Astrocyte (in vitro differentiated cells and primary cell): ENCODE results near the gene PHACTR4. TPM values are rescaled to one million over a fixed set of nuclear protein-coding genes. Genes with fewer than 3 reads are reported as not detected.
"Not testable (repeated sequence)": the region's sequence is repeated elsewhere in the genome, so short reads cannot be mapped to it uniquely, and the experiment has no call there.

Experiments used
- DNase-seq: peaks from one replicate; pipeline ENCODE4 v3.0.0-alpha.2; 2010; ENCODE audit warnings: low read depth
- FAIRE-seq: peaks from 2 replicates; lab custom pipeline; 2011; peaks lifted over from hg19 to GRCh38; lab: Jason Lieb, UNC
- H2AFZ ChIP-seq: 2 replicates; pipeline ENCODE4 v1.6.0; 2012; ENCODE audit warnings: low read depth, low read length, inconsistent platforms
- H3K27ac ChIP-seq: 2 replicates; pipeline ENCODE4 v1.5.1; 2011; ENCODE audit warnings: low read depth, low read length, inconsistent platforms
- H3K27me3 ChIP-seq: 2 replicates; pipeline ENCODE4 v1.6.0; 2011; ENCODE audit warnings: low read length, inconsistent platforms; ENCODE audit not compliant: insufficient read depth
- H3K36me3 ChIP-seq: 2 replicates; pipeline ENCODE4 v1.5.1; 2011; ENCODE audit warnings: low read length, inconsistent platforms; ENCODE audit not compliant: insufficient read depth
- H3K4me1 ChIP-seq: 2 replicates; pipeline ENCODE4 v1.5.1; 2011; ENCODE audit warnings: low read length, inconsistent platforms; ENCODE audit not compliant: insufficient read depth
- H3K4me2 ChIP-seq: 2 replicates; pipeline ENCODE4 v1.6.0; 2012; ENCODE audit warnings: low read length, inconsistent platforms
- H3K4me3 ChIP-seq: 2 replicates; pipeline ENCODE4 v1.5.1; 2011; ENCODE audit warnings: low read depth, mild to moderate bottlenecking, low read length, inconsistent platforms; ENCODE audit not compliant: insufficient read depth
- H3K79me2 ChIP-seq: 2 replicates; pipeline ENCODE4 v1.6.0; 2012; ENCODE audit warnings: mild to moderate bottlenecking, low read length, inconsistent platforms; ENCODE audit not compliant: insufficient read depth
- H3K9ac ChIP-seq: 2 replicates; pipeline ENCODE4 v1.6.0; 2012; ENCODE audit warnings: mild to moderate bottlenecking, low read length, inconsistent platforms
- H3K9me3 ChIP-seq: 2 replicates; pipeline ENCODE4 v1.5.1; 2012; ENCODE audit warnings: low read depth, mild to moderate bottlenecking, low read length, inconsistent platforms; ENCODE audit not compliant: insufficient read depth
- H4K20me1 ChIP-seq: 2 replicates; pipeline ENCODE4 v1.6.0; 2012; ENCODE audit warnings: low read length, inconsistent platforms; ENCODE audit not compliant: insufficient read depth
- H3K27ac Mint-ChIP-seq: one replicate; pipeline ENCODE4 v1.8.0; 2021; ENCODE audit warnings: mild to moderate bottlenecking, mixed read lengths; ENCODE audit not compliant: unreplicated experiment
- H3K27me3 Mint-ChIP-seq: one replicate; pipeline ENCODE4 v1.8.0; 2021; ENCODE audit warnings: low read depth, mixed read lengths; ENCODE audit not compliant: unreplicated experiment
- H3K36me3 Mint-ChIP-seq: one replicate; pipeline ENCODE4 v1.8.0; 2021; ENCODE audit warnings: low read depth, mixed read lengths; ENCODE audit not compliant: unreplicated experiment
- H3K4me1 Mint-ChIP-seq: one replicate; pipeline ENCODE4 v1.8.0; 2021; ENCODE audit warnings: low read depth, mixed read lengths; ENCODE audit not compliant: unreplicated experiment
- H3K4me3 Mint-ChIP-seq: one replicate; pipeline ENCODE4 v1.8.0; 2021; ENCODE audit warnings: mild to moderate bottlenecking, moderate library complexity, mixed read lengths; ENCODE audit not compliant: unreplicated experiment
- H3K9me3 Mint-ChIP-seq: one replicate; pipeline ENCODE4 v1.8.0; 2021; ENCODE audit warnings: mild to moderate bottlenecking, mixed read lengths; ENCODE audit not compliant: unreplicated experiment
- EZH2 ChIP-seq: IDR thresholded peaks from 2 replicates; pipeline ENCODE4 v1.6.1; 2012; ENCODE audit warnings: mild to moderate bottlenecking, low read length, inconsistent platforms; ENCODE audit not compliant: insufficient read depth
- total RNA-seq: library from RNA; stranded (reverse); gene quantifications from 2 replicates; pipeline ENCODE4 v1.2.1, GENCODE V29; 2021
- TF ChIP-seq, protein P1 (sequence below): IDR thresholded peaks from 2 replicates; pipeline ENCODE4 v1.5.1; 2011; ENCODE audit warnings: low read depth, mild to moderate bottlenecking, inconsistent platforms, low read length, moderate library complexity; ENCODE audit not compliant: insufficient read depth

The PHACTR4 gene
- total RNA-seq, 1 donor from 2014 or later, result 78.5 TPM

DNA sequence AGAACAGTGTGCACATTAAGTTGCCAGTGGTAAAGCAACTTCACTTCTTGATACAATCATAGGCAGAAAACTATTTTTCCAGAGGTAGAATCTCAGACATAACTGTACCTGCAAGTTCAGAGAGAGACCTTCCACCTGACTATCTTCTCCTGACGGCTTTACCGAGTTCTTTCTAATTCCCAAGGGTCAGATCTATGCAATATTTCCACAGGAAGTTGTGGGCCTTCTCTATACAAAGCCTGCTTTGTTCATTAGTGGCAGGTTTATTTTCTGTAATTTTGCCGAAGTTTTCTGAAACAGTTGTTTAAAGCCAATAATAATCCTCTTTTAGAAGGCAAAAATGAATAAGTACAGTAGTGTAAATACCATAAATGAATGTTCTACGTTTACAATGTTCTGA, 78.1 kb downstream of the PHACTR4 start:
- Mint-ChIP-seq H3K27ac (no peak overlapping the region), H3K4me1 (peaks cover 9% of the 10 kb centered on the region), H3K27me3 (no peaks in the 10 kb centered on the region), H3K9me3 (no peaks in the 10 kb centered on the region), H3K36me3 (peaks cover 9% of the 10 kb centered on the region), H3K4me3 (no peak overlapping the region)
- peaks cover 36% of the 10 kb centered on the region for H3K79me2 ChIP-seq
- no peak overlapping the region for H3K4me2 ChIP-seq
- H2AFZ ChIP-seq, result no peak overlapping the region
- no peaks in the 10 kb centered on the region for H3K27me3 ChIP-seq
- no peaks in the 10 kb centered on the region for H3K36me3 ChIP-seq
- H3K4me1 ChIP-seq, result no peaks in the 10 kb centered on the region
- no peak overlapping the region for H3K9ac ChIP-seq
- no peak for FAIRE-seq
- H3K27ac ChIP-seq, result no peak overlapping the region
- no peak overlapping the region for H3K4me3 ChIP-seq
- no peak for DNase-seq
- peaks cover 12% of the 10 kb centered on the region for H4K20me1 ChIP-seq
- TF ChIP-seq, protein P1, sequence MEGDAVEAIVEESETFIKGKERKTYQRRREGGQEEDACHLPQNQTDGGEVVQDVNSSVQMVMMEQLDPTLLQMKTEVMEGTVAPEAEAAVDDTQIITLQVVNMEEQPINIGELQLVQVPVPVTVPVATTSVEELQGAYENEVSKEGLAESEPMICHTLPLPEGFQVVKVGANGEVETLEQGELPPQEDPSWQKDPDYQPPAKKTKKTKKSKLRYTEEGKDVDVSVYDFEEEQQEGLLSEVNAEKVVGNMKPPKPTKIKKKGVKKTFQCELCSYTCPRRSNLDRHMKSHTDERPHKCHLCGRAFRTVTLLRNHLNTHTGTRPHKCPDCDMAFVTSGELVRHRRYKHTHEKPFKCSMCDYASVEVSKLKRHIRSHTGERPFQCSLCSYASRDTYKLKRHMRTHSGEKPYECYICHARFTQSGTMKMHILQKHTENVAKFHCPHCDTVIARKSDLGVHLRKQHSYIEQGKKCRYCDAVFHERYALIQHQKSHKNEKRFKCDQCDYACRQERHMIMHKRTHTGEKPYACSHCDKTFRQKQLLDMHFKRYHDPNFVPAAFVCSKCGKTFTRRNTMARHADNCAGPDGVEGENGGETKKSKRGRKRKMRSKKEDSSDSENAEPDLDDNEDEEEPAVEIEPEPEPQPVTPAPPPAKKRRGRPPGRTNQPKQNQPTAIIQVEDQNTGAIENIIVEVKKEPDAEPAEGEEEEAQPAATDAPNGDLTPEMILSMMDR, result no peak
- no peak for TF ChIP-seq EZH2
- no peaks in the 10 kb centered on the region for H3K9me3 ChIP-seq

DNA sequence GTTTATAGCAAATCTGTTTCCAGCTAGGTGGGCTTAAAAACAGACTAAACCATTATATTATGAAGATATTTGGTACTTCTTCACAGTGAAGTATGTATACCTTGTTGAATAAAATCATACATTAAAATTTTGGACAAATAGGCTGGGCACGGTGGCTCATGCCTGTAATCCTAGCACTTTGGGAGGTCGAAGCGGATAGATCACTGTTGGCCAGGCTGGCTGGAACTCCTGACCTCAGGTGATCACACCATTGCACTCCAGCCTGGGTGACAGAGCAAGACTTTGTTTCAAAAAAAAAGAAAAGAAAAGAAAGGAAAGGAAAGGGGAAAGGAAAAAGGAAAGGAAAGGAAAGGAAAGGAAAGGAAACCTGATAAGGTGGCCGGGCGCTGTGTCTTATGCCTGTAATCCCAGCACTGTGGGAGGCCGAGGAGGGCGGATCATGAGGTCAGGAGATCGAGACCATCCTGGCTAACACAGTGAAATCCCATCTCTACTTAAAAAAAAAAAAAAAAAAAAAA, 78.6 kb downstream of the PHACTR4 start:
- peaks cover 33% of the 10 kb centered on the region for H3K79me2 ChIP-seq
- H3K9ac ChIP-seq, H3K36me3 Mint-ChIP-seq, H3K4me1 Mint-ChIP-seq, DNase-seq, H2AFZ ChIP-seq, H3K27me3 Mint-ChIP-seq, H3K4me1 ChIP-seq, H3K4me2 ChIP-seq, H3K27me3 ChIP-seq, H3K9me3 ChIP-seq, H3K9me3 Mint-ChIP-seq, H3K36me3 ChIP-seq, H3K4me3 Mint-ChIP-seq, H3K27ac ChIP-seq, H3K4me3 ChIP-seq, FAIRE-seq, H3K27ac Mint-ChIP-seq: not testable (repeated sequence)
- H4K20me1 ChIP-seq, result peaks cover 12% of the 10 kb centered on the region

DNA sequence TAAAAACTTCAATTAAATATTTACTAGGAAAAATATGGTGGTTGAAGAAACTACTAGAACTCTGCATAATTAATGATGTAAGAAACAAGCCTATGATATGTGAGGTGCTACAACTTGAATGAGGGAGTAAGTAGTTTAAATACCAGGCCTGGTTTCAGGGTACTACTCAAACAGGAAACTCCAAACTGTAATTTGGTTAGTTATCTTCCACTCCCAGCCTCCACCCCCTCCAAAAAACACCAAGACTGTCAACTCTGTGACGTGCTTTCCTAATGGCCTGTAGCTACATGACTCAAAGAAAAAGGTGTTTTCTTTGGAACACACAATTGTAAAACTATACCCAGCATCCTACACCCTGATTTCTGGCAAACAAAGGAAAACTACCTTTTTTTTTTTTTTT, 80.4 kb downstream of the PHACTR4 start:
- Histone ChIP-seq H3K79me2 (peaks cover 31% of the 10 kb centered on the region), H3K9me3 (no peaks in the 10 kb centered on the region), H3K9ac (peak overlapping the region; percentile 3), H3K27me3 (no peaks in the 10 kb centered on the region), H4K20me1 (peaks cover 9% of the 10 kb centered on the region), H3K36me3 (peaks cover 5% of the 10 kb centered on the region), H3K4me3 (no peak overlapping the region), H3K4me2 (peak overlapping the region; percentile 37), H2AFZ (no peak overlapping the region), H3K27ac (no peak overlapping the region), H3K4me1 (no peaks in the 10 kb centered on the region)
- TF ChIP-seq EZH2, result no peak
- TF ChIP-seq, protein P1, result no peak
- no peak overlapping the region for H3K4me3 Mint-ChIP-seq
- H3K27ac Mint-ChIP-seq, result no peak overlapping the region
- FAIRE-seq, result no peak
- H3K36me3 Mint-ChIP-seq, result peaks cover 4% of the 10 kb centered on the region
- no peaks in the 10 kb centered on the region for H3K27me3 Mint-ChIP-seq
- peak; percentile 78 for DNase-seq
- no peaks in the 10 kb centered on the region for H3K9me3 Mint-ChIP-seq
- H3K4me1 Mint-ChIP-seq, result peaks cover 4% of the 10 kb centered on the region
